HT1080 (cell line): ENCODE measurements around the gene CTRL. TPM values are rescaled to one million over a fixed set of nuclear protein-coding genes. Genes with fewer than 3 reads are reported as not detected.
A peak's percentile ranks its signal among the peaks of the same experiment; 100 is the strongest.
"Not testable (repeated sequence)": the region's sequence is repeated elsewhere in the genome, so short reads cannot be mapped to it uniquely, and the experiment has no call there.

Source experiments
- DNase-seq: peaks from one replicate; pipeline ENCODE4 v3.0.0-alpha.2; 2015; ENCODE audit warnings: low read depth
- polyA plus RNA-seq, 2 experiments: library from polyadenylated mRNA; depleted of rRNA; stranded (reverse); fragments of >200 nt; gene quantifications; 2 replicates each; pipeline ENCODE4 v1.2.3, GENCODE V29; 2015
- total RNA-seq: library from RNA; depleted of rRNA; stranded (reverse); fragments of >200 nt; shearing (Covaris generic); gene quantifications from 2 replicates; pipeline ENCODE4 v1.2.3, GENCODE V29; 2014; rRNA removed

Gene CTRL
- 2.5 and 2.9 TPM in 2 replicates for total RNA-seq
- polyA plus RNA-seq (2015; cell fraction: cytosol; rRNA removed), result 0.72 and 0.78 TPM in 2 replicates
- 1.6 and 1.8 TPM in 2 replicates for polyA plus RNA-seq (2015; cell fraction: nucleus; rRNA removed)

DNA sequence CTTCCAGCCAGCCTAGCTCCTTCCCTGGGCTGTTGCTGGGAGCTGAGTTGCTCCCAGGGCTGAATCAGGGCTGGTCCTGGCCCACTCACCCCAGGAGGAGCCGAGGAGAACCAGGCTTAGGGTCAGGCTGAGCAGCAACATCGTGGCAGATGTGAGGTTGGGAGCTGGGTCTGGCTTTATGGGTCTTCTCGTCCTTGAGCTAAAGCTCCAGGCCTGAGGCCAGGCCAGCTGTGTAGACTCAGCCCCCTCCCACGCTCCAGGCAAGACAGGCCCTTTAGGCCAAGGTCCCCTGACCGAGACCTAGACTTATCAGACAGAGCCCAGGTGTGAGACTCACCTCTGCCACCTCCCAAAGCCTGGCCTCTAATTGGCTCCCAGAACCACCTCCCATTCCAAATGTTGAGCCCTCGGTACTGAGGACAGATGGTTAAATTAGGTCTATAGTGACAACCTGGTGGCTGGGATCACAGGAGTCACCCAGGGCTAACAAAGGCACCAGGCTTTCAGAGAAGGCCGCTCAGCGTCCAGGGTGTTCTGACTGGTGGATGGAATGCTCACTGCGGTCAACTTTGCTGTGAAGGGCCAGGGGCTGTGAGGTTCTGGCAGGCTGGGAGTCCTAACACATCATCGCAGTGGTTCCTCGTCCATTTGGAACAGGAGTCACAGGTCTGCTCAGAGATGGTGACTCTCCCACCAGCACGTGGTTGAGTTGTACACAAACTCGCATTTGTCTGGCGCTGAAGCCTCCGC lies at the start of gene CTRL:
Gene CTRL (minus strand): TSS at position 151 of the 750 bp plus-strand sequence. CDS start 10 bp downstream, at position 141.
- no peak for DNase-seq

DNA sequence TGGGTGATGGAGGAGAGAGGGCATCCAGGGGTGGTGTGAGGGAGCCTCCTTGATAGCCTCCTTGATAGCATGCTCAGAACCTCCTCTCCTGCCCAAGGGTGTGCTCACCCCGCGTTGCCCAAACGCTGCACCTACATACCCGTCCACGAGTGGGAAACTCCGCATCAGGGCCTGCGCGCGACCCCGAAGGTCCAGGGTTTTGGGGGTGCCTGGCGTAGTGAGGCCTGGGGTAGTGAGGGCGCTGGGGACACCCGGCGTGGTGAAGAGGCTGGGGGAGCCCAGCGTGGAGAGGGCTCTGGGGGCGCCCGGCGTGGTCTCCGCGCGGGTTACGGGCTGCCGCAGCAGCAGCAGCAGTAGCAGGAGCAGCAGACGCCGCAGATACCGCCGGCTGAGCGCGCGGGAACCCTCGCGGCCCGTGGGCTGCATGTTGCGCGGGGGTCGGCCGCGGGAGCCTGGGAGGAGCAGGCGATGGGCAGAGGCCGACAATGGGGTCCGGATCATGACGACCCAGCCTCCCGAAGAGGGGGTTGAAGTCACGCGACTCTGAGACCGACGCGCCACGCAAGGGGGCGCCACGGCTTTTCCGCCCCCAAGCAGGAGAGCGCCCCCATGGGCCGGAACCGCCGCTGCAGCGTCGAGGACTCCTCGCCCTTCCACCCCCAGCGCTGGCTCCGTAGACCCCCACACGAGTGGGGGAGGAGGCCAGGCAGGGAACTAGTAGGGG lies 48.5 kb upstream of the CTRL start, which contains the start of gene DPEP3:
Gene DPEP3 (minus strand): TSS at position 545 of the 724 bp plus-strand sequence. CDS start 119 bp downstream, at position 426.
- no peak for DNase-seq

DNA sequence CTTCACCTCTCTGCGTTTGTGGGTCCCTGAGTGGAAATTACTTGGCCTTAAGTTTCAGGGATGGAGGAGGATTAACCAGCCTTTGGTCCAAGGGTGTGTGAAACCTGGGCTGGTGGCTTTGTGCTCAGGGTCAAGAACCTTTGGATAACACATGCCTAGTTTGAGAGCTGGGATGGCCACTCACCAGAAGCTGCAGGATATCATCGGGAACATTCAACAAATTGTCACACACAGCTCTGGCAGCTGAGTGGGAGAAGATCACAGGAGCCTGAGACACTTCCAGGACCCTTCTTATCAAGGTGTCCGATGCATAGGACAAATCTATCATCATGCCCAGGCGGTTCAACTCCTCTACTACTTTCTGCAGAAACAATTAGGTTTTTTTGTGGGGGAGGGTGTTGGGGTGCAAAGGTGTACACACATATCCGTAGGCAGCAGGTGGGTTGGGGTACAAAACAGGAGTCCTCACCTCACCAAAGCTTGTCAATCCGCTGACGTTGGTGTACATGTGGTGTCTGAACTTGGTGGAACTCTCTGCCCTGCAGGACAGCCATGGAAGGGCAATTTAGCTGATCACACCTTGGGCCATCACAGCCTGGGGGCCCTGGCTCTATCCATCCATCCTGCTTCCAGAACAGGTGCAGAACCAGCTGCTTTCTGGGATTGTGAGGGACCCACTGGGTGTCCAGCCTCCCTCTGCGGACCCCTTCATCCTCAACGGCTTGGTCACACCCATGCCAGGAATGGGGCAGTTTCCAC lies 46.0 kb upstream of the CTRL start:
- no peak for DNase-seq

DNA sequence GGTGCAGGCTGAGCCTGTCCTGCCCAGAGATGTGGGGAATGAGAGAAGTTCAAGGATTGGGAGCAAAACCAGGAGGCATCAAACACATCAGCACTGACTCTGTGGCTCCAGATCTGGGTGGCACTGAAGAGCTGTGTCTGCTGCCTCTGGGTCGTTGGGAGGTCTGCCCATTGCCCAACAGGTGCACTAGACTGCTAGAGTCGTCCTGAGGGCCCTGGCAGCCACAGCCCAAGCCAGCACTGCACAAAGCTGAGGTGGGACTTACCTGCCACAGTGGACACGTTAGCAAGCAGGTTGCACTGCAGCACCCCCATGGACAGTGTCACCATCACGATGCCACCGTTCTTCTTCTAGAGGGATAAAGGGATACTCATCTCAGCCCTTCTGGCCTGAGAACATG lies 45.3 kb upstream of the CTRL start:
- DNase-seq, result no peak

DNA sequence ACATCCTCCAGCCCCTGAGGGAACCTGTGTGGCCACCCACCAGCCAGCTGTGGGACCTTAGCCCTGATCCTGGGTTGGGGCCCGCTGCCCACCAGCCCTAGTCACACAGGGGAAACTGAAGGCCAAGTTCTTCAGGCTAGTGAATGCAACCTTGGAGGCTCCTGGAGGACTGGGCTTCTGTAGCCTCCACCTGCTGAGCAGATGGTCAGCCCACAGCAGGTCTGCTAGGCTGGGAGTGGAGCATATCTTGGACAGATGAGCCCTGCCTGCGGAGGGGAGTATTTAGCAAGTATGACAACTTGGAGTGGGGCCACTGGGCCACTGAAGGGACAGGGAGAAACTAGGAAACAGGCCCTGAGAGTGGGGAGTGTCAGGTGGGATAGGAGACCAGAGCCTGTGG lies 44.5 kb upstream of the CTRL start:
- DNase-seq, result no peak

DNA sequence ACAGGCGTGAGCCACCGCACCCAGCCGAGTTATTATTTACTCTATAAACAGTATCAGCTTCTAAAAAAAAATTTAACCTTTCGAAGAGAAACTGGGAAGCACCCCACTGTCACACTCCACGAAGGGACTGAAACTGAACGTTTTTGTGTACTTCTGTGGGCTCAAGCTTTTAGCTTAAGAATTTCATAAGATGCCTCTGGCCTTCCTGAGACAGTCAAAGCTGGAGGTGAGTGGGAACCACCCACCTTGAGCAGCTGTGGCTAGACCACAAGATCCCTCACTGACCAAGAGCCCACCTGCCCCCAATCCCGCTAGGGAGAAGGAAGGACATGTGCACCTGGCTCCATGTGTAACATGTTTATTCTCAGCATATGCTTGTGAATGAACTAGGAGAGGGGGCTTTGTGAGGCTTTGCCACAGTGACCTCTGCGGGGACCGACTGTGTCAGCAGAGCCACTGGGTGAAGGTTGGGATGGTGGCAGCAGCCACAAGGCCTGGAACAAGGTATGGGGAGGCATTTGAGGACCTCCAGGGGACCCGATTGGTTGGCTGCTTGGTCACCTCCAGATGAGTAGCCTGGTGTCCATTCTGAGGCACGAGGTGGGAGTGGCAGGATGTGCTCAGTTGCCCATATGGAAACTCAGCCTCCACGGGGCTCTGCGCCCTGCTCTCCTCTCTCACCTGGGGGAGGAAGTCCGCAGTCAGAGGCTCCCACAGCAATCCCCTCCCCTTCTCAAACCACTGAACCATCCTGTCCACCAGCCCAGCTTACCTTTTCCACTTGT lies 43.9 kb upstream of the CTRL start:
- no peak for DNase-seq

DNA sequence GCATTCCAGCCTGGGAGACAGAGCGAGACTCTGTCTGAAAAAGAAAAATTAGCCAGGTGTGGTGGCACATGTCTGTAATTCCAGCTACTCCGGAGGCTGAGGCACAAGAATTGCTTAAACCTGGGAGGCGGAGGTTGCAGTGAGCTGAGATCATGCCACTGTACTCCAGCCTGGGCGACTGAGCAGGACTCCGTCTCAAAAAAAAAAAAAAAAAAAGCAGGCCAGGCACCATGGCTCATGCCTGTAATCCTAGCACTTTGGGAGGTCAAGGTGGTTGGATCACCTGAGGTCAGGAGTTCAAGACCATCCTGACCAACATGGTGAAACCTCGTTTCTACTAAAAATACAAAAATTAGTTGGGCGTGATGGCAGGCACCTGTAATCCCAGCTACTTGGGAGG lies 40.6 kb upstream of the CTRL start:
- DNase-seq, result not testable (repeated sequence)

DNA sequence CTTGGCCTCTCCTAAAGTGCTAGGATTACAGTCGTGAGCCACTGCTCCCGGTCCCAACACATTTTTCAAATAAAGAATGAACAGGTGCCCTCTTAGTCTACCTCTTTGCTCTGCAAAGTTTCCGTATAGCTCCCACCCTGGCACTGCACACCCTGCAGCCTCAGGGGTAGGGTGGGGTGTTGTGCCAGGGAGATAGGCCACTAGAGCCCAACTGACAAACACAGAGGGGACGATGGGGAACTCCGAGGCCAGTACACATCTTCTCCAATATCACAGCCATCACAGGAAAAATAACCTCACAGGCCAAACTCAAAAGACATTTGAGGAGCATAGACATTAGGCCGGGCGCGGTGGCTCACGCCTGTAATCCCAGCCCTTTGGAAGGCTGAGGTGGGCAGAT lies 39.4 kb upstream of the CTRL start:
- DNase-seq, result no peak

DNA sequence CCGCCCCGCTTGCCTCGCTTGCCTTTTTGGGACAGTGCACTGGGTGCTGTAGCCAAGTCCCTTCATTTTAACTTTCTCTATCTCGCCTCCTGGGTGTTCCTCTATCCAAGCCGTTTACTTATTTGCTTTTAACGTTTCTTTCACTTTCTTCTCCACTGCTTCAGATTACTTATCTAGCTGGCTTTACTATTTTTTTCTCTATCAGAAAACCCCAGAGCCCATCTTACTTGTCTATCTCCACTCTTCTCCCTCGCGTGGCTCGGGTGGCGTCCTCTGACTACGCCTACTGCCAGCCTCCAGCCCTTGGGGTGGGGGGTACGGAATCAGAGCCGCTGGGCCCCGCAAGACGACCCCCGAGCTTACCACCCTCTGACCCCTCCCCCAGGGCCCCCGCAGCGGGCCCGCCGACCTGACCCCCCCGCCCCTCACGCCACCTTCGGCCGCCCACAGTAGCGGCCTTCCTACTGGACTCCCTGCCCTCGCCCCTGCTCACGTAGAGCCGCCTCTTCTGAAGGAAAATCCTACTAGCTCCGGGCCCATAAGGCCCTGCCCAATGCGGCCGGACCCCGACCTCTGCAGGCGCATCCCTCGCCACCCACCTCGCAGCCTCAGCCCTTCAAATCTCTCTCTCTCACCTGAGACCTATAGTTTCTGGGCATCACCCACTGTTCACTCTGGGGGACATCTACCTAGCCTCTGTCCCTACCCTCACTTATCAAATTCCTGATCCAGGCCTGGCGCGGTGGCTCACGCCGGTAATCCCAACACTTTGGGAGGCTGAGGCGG lies 37.8 kb upstream of the CTRL start:
- DNase-seq, result no peak

DNA sequence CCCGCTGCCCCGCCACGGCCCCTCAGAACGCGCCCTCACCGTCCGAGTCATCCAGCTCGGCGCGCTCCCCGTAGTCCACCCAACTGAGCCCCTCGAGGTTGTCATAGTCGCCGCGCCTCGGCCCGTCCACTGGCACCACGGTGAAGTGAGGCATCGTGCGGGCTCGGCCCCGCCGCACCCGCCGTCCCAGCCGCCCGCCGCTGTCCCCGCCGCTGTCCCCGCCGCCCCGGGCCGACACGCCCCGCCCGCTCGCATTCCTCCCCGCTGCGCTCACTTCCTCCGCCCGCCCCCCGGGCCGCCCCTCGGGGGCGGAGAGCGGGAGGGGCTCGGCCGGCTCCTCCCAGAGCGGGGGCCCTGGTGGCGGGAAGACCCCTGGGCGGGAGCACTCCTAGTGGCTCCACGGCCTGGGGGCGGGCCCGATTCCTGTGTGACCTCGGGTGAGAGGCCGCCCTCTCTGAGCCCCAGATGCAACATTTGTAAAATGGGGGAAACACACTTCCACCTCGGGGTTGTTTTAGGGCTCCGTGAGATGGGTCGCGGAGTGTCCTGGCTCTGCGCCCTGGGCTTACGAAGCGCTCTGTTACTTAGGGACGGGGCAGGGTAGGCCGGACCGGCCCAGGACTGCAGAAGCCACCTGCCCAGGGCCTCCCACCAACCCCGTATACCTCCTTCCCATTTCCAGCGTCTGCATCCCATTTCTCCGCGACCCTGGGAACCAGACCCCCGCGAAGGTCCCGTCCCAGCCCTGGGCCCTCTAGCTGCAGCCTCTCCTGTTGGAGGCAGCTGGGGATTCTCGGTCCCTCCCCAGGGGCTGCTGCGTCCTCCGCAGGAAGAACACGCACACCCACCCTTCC lies 37.0 kb upstream of the CTRL start, which contains the start of gene SLC12A4:
Gene SLC12A4 (minus strand): TSS at position 238 of the 854 bp plus-strand sequence. CDS start 84 bp downstream, at position 154.
- peak; percentile 66 for DNase-seq

DNA sequence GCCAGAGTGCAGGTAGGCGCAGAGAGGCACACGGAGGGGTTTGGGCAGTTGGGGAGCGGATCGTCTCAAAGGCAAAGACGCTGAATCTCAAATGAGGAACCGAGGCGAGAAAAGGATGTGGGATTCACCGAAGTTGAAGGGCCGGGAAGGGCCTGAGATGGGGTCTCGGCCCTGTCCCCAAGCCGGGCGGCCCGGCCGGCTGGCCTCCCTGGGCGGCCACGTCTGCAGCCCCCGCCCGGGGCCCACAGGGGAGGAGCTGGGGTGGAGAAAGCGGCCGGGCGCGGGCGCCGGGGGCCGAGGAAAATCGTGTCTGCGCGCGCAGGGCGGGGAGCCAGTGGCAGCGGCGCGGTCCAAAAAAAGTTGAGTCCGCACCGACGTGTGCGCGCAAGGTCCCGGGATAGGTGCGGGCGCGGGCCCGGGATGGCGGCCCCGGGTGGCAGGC lies 36.3 kb upstream of the CTRL start:
- no peak for DNase-seq

DNA sequence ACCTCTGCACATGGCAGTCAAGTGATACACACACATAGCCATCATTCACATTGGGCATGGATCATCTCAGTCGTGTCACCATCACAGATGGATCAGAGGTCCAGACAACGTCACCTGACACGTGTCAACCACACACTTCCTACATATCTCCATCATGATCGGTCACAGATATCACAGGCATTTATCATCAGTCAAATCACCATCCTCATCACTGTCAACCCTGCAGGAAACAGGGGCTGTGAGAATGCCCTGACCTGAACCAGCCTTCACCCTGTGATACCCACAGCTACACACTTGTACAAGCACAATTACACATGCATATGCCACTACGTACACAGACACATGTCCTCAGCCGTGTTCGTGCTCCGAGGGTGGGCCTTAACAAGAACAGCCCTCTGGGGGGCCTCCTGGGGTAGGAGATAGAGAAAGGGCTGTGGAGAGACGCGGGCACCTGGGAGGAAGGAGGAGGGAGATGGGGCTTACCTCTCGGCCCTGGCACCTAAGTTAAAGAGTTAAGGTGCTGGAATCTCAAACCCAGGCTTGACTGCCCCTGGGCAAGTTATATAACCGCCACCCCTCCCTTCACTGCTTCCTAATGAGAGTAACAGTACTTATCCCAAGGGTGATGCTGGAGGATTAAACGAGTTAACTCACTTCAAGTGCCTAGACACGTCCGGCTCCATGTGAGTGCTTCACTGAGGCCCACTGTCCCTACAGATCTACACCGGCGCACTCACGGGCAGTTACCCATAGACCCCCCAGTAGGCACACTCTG lies 35.7 kb upstream of the CTRL start:
- DNase-seq, result peak; percentile 47

DNA sequence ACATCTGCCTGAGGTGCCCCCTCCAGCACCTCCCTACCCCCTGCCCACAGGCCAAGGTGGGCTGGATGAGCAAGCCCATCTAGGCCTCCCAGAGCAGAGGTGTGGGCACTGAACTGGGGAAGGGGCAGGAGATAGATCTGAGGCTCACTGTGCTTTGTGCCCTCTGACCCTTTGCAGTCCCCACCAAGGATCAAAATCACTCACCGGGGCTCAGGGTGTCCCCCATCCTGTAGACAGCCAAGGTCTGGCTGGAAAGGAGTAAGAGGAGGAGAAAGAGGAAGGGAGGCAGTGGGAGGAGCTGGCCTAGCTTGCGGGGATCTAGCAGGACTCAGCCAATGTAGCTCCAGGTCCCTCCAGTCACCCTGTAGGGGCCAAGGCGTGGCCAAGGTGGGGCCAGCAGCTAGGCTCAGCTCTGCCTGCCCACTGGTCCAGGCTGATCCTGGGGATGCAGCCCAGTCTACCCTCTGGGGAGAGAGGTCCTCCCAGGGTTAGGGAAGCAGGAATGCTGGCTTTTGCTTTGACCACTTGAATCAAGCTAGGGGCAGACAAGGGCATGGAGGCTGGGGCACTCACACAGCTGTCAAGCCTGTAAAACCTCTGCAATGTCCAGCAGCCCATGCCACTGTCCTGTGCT lies 35.0 kb upstream of the CTRL start:
- peak; percentile 41 for DNase-seq

DNA sequence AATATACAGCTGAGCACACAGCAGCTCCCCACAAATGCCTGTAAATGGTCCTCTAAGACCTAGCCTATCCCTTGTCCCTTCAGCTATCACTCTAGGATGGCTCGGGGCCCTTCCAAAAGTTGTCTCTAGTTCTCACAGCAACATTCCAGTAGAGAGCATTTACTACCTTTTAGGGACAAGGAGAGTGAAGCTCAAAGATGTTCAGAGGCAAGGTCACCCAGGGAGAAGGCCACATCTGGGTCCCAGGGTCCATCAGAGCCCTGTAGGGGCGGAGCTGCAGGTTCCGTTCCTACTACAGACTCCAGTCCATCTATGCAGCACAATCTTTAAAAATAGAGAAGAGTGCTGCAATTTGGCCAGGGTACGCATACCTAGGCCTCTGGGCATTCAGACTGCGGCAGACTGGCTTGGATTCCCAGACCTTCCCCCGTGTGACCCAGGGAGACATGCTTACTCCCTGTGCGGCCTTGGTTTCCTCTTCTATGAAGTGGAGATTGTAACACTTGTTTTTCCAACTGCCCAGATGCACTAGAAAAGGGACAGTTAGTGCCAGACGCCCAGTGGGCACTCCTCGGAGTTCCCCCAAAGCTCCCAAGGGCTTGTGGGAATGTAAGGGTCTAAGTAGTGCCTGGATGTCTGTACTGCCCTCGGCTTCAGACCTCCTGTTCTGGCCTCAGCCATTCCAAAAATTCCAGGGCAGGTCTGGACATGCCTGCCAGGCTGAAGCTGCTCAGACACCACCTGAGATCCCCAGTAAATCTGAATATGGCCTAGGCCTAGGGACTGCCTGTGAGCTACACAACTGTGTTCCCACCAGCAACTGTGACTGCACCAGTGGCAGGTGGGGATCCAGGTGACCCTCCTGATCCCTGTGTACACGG lies 34.2 kb upstream of the CTRL start:
- no peak for DNase-seq

DNA sequence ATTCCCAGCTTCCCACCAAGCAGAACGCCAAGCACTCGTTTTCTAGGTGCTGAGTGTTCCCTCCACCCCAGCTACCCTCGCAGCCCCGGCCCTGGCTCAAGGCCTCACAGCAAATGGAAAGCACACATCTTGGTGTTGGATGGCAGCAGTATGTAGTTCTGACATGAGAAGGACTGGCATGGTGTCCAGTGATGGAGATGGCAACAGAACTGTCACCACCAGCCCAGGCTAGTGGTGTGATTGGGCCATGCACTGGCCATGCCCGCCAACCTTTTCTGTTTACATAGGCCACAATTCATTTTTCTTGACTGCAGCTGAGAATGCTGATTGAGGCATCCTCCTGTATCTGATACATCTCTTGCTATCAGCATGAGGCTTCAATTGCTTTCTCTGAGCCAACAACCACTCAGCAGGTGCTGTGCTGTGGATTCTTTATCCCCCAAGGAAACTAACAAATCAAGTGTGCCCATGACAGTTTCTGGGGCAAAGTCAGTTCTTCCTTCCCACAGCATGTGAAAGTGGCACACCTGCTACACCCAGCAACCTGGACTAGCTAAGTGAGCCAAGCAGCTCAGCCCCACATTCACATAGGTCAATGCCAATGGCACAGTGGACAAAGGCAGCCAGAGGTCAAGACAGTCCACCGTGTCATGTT lies 32.9 kb upstream of the CTRL start:
- DNase-seq, result no peak
